H9 (cell line): ENCODE results near the gene BBC3. TPM values are rescaled to one million over a fixed set of nuclear protein-coding genes. Genes with fewer than 3 reads are reported as not detected.

Source experiments
- DNase-seq: peaks from one replicate; pipeline ENCODE4 v3.0.0-alpha.2; 2017
- H2AFZ ChIP-seq: one replicate; pipeline ENCODE4 v1.6.1; 2013; ENCODE audit warnings: mild to moderate bottlenecking, low read length, control low read depth, moderate library complexity
- H2AK5ac ChIP-seq: 2 replicates; pipeline ENCODE4 v1.6.1; 2013; ENCODE audit warnings: low read length, control low read depth, mixed read lengths; ENCODE audit not compliant: insufficient read length
- H2BK120ac ChIP-seq: one replicate; pipeline ENCODE4 v1.6.1; 2013; ENCODE audit warnings: low read depth, mild to moderate bottlenecking, low read length, control low read depth, inconsistent platforms; ENCODE audit not compliant: poor library complexity, severe bottlenecking
- H2BK12ac ChIP-seq: 2 replicates; pipeline ENCODE4 v1.6.1; 2013; ENCODE audit warnings: low read length, control low read depth, mixed read lengths, low read depth; ENCODE audit not compliant: insufficient read length
- H2BK15ac ChIP-seq: 2 replicates; pipeline ENCODE4 v1.6.1; 2013; ENCODE audit warnings: low read depth, low read length, control low read depth
- H2BK20ac ChIP-seq: one replicate; pipeline ENCODE4 v1.6.1; 2013; ENCODE audit warnings: low read depth, mild to moderate bottlenecking, low read length, control low read depth, inconsistent platforms; ENCODE audit not compliant: poor library complexity, severe bottlenecking
- H2BK5ac ChIP-seq: 2 replicates; pipeline ENCODE4 v1.6.1; 2013; ENCODE audit warnings: low read length, control low read depth, mixed read lengths; ENCODE audit not compliant: insufficient read length
- H3K14ac ChIP-seq: 2 replicates; pipeline ENCODE4 v1.6.1; 2013; ENCODE audit warnings: low read length, control low read depth; ENCODE audit not compliant: insufficient read depth
- H3K18ac ChIP-seq: 2 replicates; pipeline ENCODE4 v1.6.1; 2013; ENCODE audit warnings: low read depth, mild to moderate bottlenecking, mixed read lengths, low read length, control low read depth; ENCODE audit not compliant: insufficient read length
- H3K23ac ChIP-seq: 2 replicates; pipeline ENCODE4 v1.6.1; 2013; ENCODE audit warnings: low read length, control low read depth, mixed read lengths, low read depth; ENCODE audit not compliant: insufficient read length
- H3K23me2 ChIP-seq: 2 replicates; pipeline ENCODE4 v1.6.1; 2013; ENCODE audit warnings: low read depth, mild to moderate bottlenecking, mixed read lengths, low read length, control low read depth; ENCODE audit not compliant: insufficient read length, poor library complexity, severe bottlenecking
- H3K27ac ChIP-seq: 2 replicates; pipeline ENCODE4 v1.5.1; 2013; ENCODE audit warnings: low read length, control low read depth, mixed read lengths, low read depth; ENCODE audit not compliant: insufficient read length
- H3K27me3 ChIP-seq: 2 replicates; pipeline ENCODE4 v1.6.1; 2013; ENCODE audit warnings: low read length, control low read depth, inconsistent platforms; ENCODE audit not compliant: insufficient read depth
- H3K4ac ChIP-seq: 2 replicates; pipeline ENCODE4 v1.6.1; 2013; ENCODE audit warnings: low read depth, mild to moderate bottlenecking, control low read depth, inconsistent platforms, low read length, moderate library complexity
- H3K4me1 ChIP-seq: 2 replicates; pipeline ENCODE4 v1.6.1; 2013; ENCODE audit warnings: low read length, control low read depth, inconsistent platforms; ENCODE audit not compliant: insufficient read depth
- H3K4me2 ChIP-seq: 2 replicates; pipeline ENCODE4 v1.6.1; 2013; ENCODE audit warnings: low read length, control low read depth, mixed read lengths; ENCODE audit not compliant: insufficient read length, insufficient read depth
- H3K56ac ChIP-seq: 2 replicates; pipeline ENCODE4 v1.6.1; 2013; ENCODE audit warnings: low read depth, mild to moderate bottlenecking, mixed read lengths, low read length, control low read depth; ENCODE audit not compliant: insufficient read length
- H3K79me1 ChIP-seq: 2 replicates; pipeline ENCODE4 v1.6.1; 2013; ENCODE audit warnings: low read depth, mild to moderate bottlenecking, moderate library complexity, low read length, control low read depth, inconsistent platforms; ENCODE audit not compliant: insufficient read depth, poor library complexity, severe bottlenecking
- H3K79me2 ChIP-seq: 2 replicates; pipeline ENCODE4 v1.6.1; 2013; ENCODE audit warnings: low read length, control low read depth, inconsistent platforms; ENCODE audit not compliant: insufficient read depth
- H3K9ac ChIP-seq: 2 replicates; pipeline ENCODE4 v1.6.1; 2013; ENCODE audit warnings: low read length, control low read depth, mixed read lengths; ENCODE audit not compliant: insufficient read length; ENCODE audit errors: extremely low read depth
- H3K9me3 ChIP-seq: one replicate; pipeline ENCODE4 v1.6.1; 2013; ENCODE audit warnings: low read depth, low read length, inconsistent platforms; ENCODE audit not compliant: control insufficient read depth
- H3T11ph ChIP-seq: one replicate; pipeline ENCODE4 v1.6.1; 2013; ENCODE audit warnings: mild to moderate bottlenecking, low read length, control low read depth, inconsistent platforms
- H4K20me1 ChIP-seq: one replicate; pipeline ENCODE4 v1.6.1; 2013; ENCODE audit not compliant: control insufficient read depth, insufficient read length, insufficient read depth
- H4K5ac ChIP-seq: 2 replicates; pipeline ENCODE4 v1.6.1; 2013; ENCODE audit warnings: low read depth, mild to moderate bottlenecking, mixed read lengths, low read length, control low read depth; ENCODE audit not compliant: insufficient read length
- H4K8ac ChIP-seq: replicated peaks from 2 replicates; pipeline ENCODE4 v1.6.1; 2013; ENCODE audit warnings: low read length, control low read depth, mixed read lengths, low read depth; ENCODE audit not compliant: insufficient read length
- H4K91ac ChIP-seq: 2 replicates; pipeline ENCODE4 v1.6.1; 2013; ENCODE audit warnings: low read depth, mild to moderate bottlenecking, moderate library complexity, mixed read lengths, low read length, control low read depth; ENCODE audit not compliant: insufficient read length
- H3K27ac Mint-ChIP-seq, 3 experiments: 2 replicates in 2 of 3; 3 replicates in 1 of 3; pipeline ENCODE4 v1.8.0; 2020 to 2021; ENCODE audit warnings: mixed read lengths in 3 of 3, mild to moderate bottlenecking in 1 of 3, moderate library complexity in 1 of 3
- H3K27me3 Mint-ChIP-seq: 2 replicates; pipeline ENCODE4 v1.8.0; 2021; ENCODE audit warnings: low read depth, mild to moderate bottlenecking, moderate library complexity, mixed read lengths
- H3K36me3 Mint-ChIP-seq, 3 experiments: 2 replicates in 2 of 3; 3 replicates in 1 of 3; pipeline ENCODE4 v1.8.0; 2020 to 2021; ENCODE audit warnings: low read depth in 3 of 3, mixed read lengths in 3 of 3; ENCODE audit not compliant: insufficient read depth in 1 of 3
- H3K4me1 Mint-ChIP-seq, 2 experiments: 2 replicates each; pipeline ENCODE4 v1.8.0; 2020; ENCODE audit warnings: mixed read lengths in 2 of 2
- H3K4me3 Mint-ChIP-seq, 2 experiments: 2 replicates in 1 of 2; 3 replicates in 1 of 2; pipeline ENCODE4 v1.8.0; 2020 to 2021; ENCODE audit warnings: mild to moderate bottlenecking in 2 of 2, mixed read lengths in 2 of 2, moderate library complexity in 1 of 2
- H3K9me3 Mint-ChIP-seq, 2 experiments: 2 replicates in 1 of 2; 3 replicates in 1 of 2; pipeline ENCODE4 v1.8.0; 2020; ENCODE audit warnings: mild to moderate bottlenecking in 2 of 2, mixed read lengths in 2 of 2, moderate library complexity in 1 of 2
- CTCF ChIP-seq: fragments of 200-600 bp; sonication (generic); conservative IDR thresholded peaks from 3 replicates; pipeline ENCODE4 v1.8.0; 2021; ENCODE audit warnings: antibody characterized with exemption, mild to moderate bottlenecking
- WGBS: extraction: QIAGEN DNeasy Blood & Tissue Kit; methylation state at CpG from one replicate; pipeline ENCODE4 v1.1.7; 2013; ENCODE audit warnings: missing lambda C conversion rate, low lambda C conversion rate, mixed read lengths; ENCODE audit not compliant: insufficient read length; ENCODE audit errors: extremely low coverage; 5-methylcytosine and 5-hydroxymethylcytosine counted together
- total RNA-seq: library from RNA; stranded (reverse); gene quantifications from 2 replicates; pipeline ENCODE4 v1.2.1, GENCODE V29; 2021

Gene BBC3
- total RNA-seq, 1 experiment from 2014 or later = 23.2 TPM

- Histone ChIP-seq H3K79me2 (no peaks in the 10 kb centered on the region), H4K5ac (no peak overlapping the region), H2AFZ (no peak overlapping the region), H4K20me1 (no peaks in the 10 kb centered on the region), H3K18ac (peak overlapping the region; percentile 74), H2AK5ac (no peak overlapping the region), H4K91ac (no peak overlapping the region), H3K27me3 (no peaks in the 10 kb centered on the region), H3K4me2 (peak overlapping the region; percentile 98), H3K79me1 (no peaks in the 10 kb centered on the region), H3K56ac (no peak overlapping the region), H3K9me3 (no peaks in the 10 kb centered on the region), H3K4me1 (no peaks in the 10 kb centered on the region), H3K14ac (peak overlapping the region; percentile 38), H2BK15ac (no peak overlapping the region), H3K23me2 (peaks cover 12% of the 10 kb centered on the region), H2BK5ac (peak overlapping the region; percentile 16), H2BK120ac (no peak overlapping the region), H2BK12ac (peak overlapping the region; percentile 2), H3K4ac (no peak overlapping the region; the same call in 1 of the 2 replicates), H4K8ac (no peak overlapping the region), H3K23ac (no peak overlapping the region), H3K27ac (peak overlapping the region; percentile 76), H2BK20ac (no peak overlapping the region), H3T11ph (no peak overlapping the region), H3K9ac (peak overlapping the region; percentile 83)
- H3K27ac Mint-ChIP-seq = peak overlapping the region; percentile 96 to 99 (median 99)
- H3K4me3 Mint-ChIP-seq = peak overlapping the region; percentile 86 to 89
- H3K9me3 Mint-ChIP-seq = no peaks in the 10 kb centered on the region
- TF ChIP-seq CTCF = no peak
- H3K4me1 Mint-ChIP-seq = peaks cover 12 to 21% of the 10 kb centered on the region in 2 experiments
- DNase-seq = no peak
- WGBS = no CpG with 5 or more reads among the region's 29 CpGs
- no peaks in the 10 kb centered on the region; the same call in 1 of the 2 replicates for H3K27me3 Mint-ChIP-seq
- H3K36me3 Mint-ChIP-seq = peaks cover 34 to 47% (median 40%) of the 10 kb centered on the region in 3 experiments; a peak in 6 of 7 replicates
Observed at GRCh38 chr19:47257411-47258169, 26.6 kb upstream of the BBC3 start.
